ENCODE measurements around the gene KY.

Gene KY

DNA sequence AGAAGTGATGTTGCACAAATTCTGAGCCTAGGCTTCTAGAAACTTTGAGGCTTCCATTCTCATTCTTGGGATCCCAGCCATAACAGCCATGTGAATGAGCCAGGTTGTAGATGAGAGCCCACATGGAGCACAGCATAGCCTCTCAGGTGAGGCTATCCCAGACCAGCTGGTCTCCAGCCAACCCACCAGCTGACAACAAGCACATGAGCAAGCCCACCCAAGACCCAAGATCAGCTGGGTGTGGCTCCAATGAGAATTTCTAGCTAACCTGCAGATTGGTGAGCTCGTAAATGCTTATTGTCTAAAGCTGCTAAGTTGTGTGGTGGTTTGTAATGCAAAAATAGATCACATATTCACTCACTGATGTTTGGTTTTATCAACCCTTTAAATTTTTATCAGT lies 14.4 kb downstream of the KY start:
- no peak for ATAC-seq
- TF ChIP-seq, protein P1, sequence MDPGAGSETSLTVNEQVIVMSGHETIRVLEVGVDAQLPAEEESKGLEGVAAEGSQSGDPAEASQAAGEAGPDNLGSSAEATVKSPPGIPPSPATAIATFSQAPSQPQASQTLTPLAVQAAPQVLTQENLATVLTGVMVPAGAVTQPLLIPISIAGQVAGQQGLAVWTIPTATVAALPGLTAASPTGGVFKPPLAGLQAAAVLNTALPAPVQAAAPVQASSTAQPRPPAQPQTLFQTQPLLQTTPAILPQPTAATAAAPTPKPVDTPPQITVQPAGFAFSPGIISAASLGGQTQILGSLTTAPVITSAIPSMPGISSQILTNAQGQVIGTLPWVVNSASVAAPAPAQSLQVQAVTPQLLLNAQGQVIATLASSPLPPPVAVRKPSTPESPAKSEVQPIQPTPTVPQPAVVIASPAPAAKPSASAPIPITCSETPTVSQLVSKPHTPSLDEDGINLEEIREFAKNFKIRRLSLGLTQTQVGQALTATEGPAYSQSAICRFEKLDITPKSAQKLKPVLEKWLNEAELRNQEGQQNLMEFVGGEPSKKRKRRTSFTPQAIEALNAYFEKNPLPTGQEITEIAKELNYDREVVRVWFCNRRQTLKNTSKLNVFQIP (CRISPR knock-in tag; IDR thresholded peaks at IDR 0.05; ENCODE audit: borderline replicate concordance, low read depth): no peak
- TF ChIP-seq ZFP30 (CRISPR knock-in tag; IDR thresholded peaks at IDR 0.05): no peak
- TF ChIP-seq ZFP3 (CRISPR knock-in tag; IDR thresholded peaks at IDR 0.05): no peak
- no peak for TF ChIP-seq PPARA (CRISPR knock-in tag; IDR thresholded peaks at IDR 0.05; ENCODE audit: borderline replicate concordance)
- TF ChIP-seq ZC3H10 (CRISPR knock-in tag; IDR thresholded peaks at IDR 0.05): no peak

DNA sequence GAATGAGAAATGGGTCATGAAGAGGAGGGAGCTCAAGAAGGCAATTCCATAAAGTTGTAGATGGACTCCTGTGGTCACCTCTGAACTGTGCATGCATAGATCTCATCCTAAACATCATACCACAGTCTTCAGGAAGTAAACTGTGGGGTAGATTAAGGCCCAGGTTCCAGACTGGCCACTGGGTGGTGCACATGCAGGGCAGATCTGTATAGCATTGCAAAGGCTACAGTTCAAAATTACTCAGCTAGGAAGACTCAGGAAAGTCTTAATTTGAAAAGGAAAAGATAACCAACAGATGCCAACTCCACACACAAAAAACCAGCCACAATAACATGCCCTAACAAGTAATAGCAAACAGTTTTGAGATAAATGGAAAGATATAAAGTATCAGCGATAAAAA lies 20.3 kb downstream of the KY start:
- peak; percentile 37; the same call in 1 of the 3 replicates for ATAC-seq
- TF ChIP-seq TOX (CRISPR knock-in tag; IDR thresholded peaks at IDR 0.05; ENCODE audit: borderline replicate concordance) (no peak), BACH2 (CRISPR knock-in tag; IDR thresholded peaks at IDR 0.05; ENCODE audit: borderline replicate concordance) (no peak), ZNF70 (CRISPR knock-in tag; IDR thresholded peaks at IDR 0.05) (no peak), ESRRG (CRISPR knock-in tag; IDR thresholded peaks at IDR 0.05) (no peak), ARNTL (CRISPR knock-in tag; IDR thresholded peaks at IDR 0.05; ENCODE audit: borderline replicate concordance, low read depth) (no peak), CSDC2 (CRISPR knock-in tag; IDR thresholded peaks at IDR 0.05) (no peak), ZC3H10 (CRISPR knock-in tag; IDR thresholded peaks at IDR 0.05) (no peak), ZNF8 (CRISPR knock-in tag; IDR thresholded peaks at IDR 0.05) (no peak)

DNA sequence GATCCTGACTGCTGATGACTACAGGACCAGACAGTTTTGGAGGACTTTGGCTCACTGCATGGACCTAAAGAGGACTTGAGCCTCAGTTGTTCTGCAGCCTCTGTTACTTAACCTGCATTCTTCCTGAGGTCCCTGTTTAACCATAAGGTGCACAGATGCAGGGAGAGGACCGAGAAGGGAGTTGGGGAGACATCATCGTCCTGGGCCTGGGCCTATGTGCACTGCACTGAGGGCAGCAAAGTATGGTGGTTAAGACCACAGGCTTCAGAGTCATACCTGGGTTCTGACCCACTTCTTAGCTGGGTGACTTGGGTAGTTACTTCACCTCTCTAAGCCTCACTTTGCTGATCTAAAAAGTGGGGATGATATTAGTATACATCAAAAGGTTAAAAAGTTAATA lies 21.9 kb downstream of the KY start:
- TF ChIP-seq, protein P1 (CRISPR knock-in tag; IDR thresholded peaks at IDR 0.05; ENCODE audit: borderline replicate concordance, low read depth): no peak
- TF ChIP-seq TCF4 (CRISPR knock-in tag; IDR thresholded peaks at IDR 0.05; ENCODE audit: borderline replicate concordance) (no peak), ZFP3 (CRISPR knock-in tag; IDR thresholded peaks at IDR 0.05) (no peak), ZFP30 (CRISPR knock-in tag; IDR thresholded peaks at IDR 0.05) (no peak), BACH2 (CRISPR knock-in tag; IDR thresholded peaks at IDR 0.05; ENCODE audit: borderline replicate concordance) (no peak), ZNF565 (CRISPR knock-in tag; conservative IDR thresholded peaks at IDR 0.05; ENCODE audit: low read depth) (no peak), ESRRG (CRISPR knock-in tag; IDR thresholded peaks at IDR 0.05) (no peak), ARNTL (CRISPR knock-in tag; IDR thresholded peaks at IDR 0.05; ENCODE audit: borderline replicate concordance, low read depth) (no peak), CSDC2 (CRISPR knock-in tag; IDR thresholded peaks at IDR 0.05) (no peak)
- TF ChIP-seq, protein P2, sequence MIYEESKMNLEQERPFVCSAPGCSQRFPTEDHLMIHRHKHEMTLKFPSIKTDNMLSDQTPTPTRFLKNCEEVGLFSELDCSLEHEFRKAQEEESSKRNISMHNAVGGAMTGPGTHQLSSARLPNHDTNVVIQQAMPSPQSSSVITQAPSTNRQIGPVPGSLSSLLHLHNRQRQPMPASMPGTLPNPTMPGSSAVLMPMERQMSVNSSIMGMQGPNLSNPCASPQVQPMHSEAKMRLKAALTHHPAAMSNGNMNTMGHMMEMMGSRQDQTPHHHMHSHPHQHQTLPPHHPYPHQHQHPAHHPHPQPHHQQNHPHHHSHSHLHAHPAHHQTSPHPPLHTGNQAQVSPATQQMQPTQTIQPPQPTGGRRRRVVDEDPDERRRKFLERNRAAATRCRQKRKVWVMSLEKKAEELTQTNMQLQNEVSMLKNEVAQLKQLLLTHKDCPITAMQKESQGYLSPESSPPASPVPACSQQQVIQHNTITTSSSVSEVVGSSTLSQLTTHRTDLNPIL (CRISPR knock-in tag; IDR thresholded peaks at IDR 0.05; ENCODE audit: low read depth): no peak

DNA sequence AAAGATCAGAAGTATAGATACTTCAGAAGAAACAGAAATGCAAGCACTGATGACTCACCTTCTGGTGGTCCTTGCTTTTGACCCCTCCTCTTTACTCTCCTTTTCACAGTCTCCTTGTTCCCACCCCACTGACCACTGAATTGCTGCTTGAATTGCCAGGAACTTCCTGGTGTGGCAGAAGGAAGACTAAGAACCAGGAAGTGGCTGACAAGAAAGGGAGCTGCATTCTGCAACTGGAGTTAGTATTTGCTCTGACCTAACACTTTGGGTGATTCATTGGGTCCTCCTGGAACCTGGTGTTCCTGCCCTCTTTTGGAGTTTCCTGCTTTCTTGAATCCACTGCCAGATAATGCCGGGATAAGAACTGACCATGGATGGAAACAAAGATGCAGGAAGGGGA lies 23.0 kb downstream of the KY start:
- ATAC-seq: no peak
- TF ChIP-seq GLIS3 (CRISPR knock-in tag; IDR thresholded peaks at IDR 0.05) (no peak), RARB (CRISPR knock-in tag; IDR thresholded peaks at IDR 0.05) (no peak), TOX (CRISPR knock-in tag; IDR thresholded peaks at IDR 0.05; ENCODE audit: borderline replicate concordance) (no peak), BACH2 (CRISPR knock-in tag; IDR thresholded peaks at IDR 0.05; ENCODE audit: borderline replicate concordance) (no peak), ESRRG (CRISPR knock-in tag; IDR thresholded peaks at IDR 0.05) (no peak), OSR1 (CRISPR knock-in tag; IDR thresholded peaks at IDR 0.05) (no peak), CSDC2 (CRISPR knock-in tag; IDR thresholded peaks at IDR 0.05) (no peak), TCF4 (CRISPR knock-in tag; IDR thresholded peaks at IDR 0.05; ENCODE audit: borderline replicate concordance) (no peak)
- TF ChIP-seq, protein P3, sequence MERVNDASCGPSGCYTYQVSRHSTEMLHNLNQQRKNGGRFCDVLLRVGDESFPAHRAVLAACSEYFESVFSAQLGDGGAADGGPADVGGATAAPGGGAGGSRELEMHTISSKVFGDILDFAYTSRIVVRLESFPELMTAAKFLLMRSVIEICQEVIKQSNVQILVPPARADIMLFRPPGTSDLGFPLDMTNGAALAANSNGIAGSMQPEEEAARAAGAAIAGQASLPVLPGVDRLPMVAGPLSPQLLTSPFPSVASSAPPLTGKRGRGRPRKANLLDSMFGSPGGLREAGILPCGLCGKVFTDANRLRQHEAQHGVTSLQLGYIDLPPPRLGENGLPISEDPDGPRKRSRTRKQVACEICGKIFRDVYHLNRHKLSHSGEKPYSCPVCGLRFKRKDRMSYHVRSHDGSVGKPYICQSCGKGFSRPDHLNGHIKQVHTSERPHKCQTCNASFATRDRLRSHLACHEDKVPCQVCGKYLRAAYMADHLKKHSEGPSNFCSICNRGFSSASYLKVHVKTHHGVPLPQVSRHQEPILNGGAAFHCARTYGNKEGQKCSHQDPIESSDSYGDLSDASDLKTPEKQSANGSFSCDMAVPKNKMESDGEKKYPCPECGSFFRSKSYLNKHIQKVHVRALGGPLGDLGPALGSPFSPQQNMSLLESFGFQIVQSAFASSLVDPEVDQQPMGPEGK (CRISPR knock-in tag; IDR thresholded peaks at IDR 0.05; ENCODE audit: borderline replicate concordance): no peak
- TF ChIP-seq, protein P1 (CRISPR knock-in tag; IDR thresholded peaks at IDR 0.05; ENCODE audit: borderline replicate concordance, low read depth): no peak
- TF ChIP-seq, protein P4, sequence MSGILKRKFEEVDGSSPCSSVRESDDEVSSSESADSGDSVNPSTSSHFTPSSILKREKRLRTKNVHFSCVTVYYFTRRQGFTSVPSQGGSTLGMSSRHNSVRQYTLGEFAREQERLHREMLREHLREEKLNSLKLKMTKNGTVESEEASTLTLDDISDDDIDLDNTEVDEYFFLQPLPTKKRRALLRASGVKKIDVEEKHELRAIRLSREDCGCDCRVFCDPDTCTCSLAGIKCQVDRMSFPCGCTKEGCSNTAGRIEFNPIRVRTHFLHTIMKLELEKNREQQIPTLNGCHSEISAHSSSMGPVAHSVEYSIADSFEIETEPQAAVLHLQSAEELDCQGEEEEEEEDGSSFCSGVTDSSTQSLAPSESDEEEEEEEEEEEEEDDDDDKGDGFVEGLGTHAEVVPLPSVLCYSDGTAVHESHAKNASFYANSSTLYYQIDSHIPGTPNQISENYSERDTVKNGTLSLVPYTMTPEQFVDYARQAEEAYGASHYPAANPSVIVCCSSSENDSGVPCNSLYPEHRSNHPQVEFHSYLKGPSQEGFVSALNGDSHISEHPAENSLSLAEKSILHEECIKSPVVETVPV (CRISPR knock-in tag; IDR thresholded peaks at IDR 0.05): no peak
- TF ChIP-seq, protein P2 (CRISPR knock-in tag; IDR thresholded peaks at IDR 0.05; ENCODE audit: low read depth): no peak
- TF ChIP-seq, protein P5, sequence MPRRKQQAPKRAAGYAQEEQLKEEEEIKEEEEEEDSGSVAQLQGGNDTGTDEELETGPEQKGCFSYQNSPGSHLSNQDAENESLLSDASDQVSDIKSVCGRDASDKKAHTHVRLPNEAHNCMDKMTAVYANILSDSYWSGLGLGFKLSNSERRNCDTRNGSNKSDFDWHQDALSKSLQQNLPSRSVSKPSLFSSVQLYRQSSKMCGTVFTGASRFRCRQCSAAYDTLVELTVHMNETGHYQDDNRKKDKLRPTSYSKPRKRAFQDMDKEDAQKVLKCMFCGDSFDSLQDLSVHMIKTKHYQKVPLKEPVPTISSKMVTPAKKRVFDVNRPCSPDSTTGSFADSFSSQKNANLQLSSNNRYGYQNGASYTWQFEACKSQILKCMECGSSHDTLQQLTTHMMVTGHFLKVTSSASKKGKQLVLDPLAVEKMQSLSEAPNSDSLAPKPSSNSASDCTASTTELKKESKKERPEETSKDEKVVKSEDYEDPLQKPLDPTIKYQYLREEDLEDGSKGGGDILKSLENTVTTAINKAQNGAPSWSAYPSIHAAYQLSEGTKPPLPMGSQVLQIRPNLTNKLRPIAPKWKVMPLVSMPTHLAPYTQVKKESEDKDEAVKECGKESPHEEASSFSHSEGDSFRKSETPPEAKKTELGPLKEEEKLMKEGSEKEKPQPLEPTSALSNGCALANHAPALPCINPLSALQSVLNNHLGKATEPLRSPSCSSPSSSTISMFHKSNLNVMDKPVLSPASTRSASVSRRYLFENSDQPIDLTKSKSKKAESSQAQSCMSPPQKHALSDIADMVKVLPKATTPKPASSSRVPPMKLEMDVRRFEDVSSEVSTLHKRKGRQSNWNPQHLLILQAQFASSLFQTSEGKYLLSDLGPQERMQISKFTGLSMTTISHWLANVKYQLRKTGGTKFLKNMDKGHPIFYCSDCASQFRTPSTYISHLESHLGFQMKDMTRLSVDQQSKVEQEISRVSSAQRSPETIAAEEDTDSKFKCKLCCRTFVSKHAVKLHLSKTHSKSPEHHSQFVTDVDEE (CRISPR knock-in tag; IDR thresholded peaks at IDR 0.05): no peak

More for the DNA sequence above, 21.9 kb downstream of the KY start:
- ATAC-seq: no peak

All from SK-N-SH treated with all-trans-retinoic acid at 6 μM for 48 hours (cell line).